ENCODE results near the gene RHOF. TPM values are rescaled to one million over a fixed set of nuclear protein-coding genes. Genes with fewer than 3 reads are reported as not detected.
"Not testable (repeated sequence)": the region's sequence is repeated elsewhere in the genome, so short reads cannot be mapped to it uniquely, and the experiment has no call there.

Gene RHOF
- total RNA-seq, 1 donor from 2014 or later: 2.6 TPM

DNA sequence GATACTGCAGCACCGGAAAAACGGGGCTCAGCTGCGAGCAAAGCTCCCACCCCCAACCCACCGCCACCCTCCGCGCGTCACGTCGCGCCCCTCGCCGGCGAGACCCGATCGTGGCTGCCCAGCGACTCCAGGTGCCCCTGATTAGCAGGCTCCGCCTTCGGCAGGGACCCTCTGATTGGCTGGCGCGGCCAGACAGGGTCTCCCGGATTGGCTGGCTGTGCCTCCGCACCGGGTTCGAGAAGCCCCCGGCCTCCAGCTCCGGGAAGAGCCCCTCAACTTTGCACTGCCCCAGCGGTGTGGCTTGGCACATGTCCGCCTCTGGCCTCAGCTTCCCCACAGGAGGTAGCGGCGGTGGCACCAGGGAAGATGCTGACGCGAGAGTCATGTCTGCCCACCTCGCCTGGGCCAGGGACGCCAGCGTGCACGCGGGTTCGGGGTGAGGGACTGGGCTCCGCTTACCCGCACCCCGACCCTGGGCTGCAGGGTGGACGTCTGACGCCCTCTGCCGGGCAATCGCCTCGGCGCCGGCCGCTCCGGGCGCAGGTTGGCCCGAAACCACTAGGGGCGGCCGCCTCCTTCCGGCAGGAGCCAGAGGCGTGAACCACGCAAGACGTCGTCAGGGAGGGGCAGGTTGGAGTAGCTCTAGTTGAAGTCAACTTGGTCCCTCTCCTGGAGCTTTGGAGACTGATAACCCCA, 498 bp upstream of the RHOF start:
- DNase-seq (ENCODE audit: low read depth in 2 of 2): peak; percentile 86 to 95

DNA sequence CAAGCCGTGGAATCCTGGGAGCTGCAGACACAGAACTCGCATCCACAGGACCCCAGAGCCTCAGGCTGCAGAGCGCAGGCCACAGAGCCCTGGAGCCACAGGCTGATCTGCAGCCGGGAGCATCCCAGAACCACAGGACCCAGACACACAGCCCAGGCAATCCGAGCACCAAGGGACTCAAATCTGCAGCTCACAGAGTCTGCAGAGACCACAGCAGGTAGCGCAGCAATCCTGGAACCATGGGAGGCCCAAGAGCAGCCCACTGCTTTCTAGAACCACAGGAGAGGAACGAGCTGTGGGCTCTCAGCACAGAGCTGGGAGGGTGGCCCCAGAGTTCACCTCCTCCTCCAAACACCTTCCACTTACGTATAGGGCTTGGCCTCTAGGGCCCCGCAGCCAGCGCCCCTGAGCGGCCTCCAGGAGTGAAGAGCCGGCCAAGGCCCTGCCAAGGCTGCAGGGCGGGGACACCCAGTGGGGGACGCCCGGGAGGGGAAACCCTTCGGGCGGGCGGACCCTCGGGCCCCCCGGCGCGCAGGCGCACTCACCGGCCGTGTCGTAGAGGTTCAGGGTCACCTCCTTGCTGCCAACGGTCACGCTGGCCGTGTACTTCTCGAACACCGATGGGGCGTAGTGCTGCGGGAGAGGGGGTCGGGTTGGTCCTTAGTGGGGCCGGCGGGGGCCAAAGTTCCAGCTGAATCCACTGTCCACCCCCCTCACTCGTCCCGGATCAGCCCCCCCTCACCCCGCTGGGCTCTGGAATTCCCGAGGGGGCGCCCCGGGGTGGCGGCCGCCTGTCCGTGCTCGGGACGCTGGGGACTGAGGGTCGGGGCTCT, 665 bp downstream of the RHOF start:
- no peak for DNase-seq (ENCODE audit: low read depth in 2 of 2)

GRCh38 chr12:121791671-121792551, 1.6 kb downstream of the RHOF start:
- no peak for DNase-seq (ENCODE audit: low read depth in 2 of 2)

- not testable (repeated sequence) for DNase-seq (ENCODE audit: low read depth in 2 of 2)
Observed at GRCh38 chr12:121790785-121791184, 2.7 kb downstream of the RHOF start.

DNA sequence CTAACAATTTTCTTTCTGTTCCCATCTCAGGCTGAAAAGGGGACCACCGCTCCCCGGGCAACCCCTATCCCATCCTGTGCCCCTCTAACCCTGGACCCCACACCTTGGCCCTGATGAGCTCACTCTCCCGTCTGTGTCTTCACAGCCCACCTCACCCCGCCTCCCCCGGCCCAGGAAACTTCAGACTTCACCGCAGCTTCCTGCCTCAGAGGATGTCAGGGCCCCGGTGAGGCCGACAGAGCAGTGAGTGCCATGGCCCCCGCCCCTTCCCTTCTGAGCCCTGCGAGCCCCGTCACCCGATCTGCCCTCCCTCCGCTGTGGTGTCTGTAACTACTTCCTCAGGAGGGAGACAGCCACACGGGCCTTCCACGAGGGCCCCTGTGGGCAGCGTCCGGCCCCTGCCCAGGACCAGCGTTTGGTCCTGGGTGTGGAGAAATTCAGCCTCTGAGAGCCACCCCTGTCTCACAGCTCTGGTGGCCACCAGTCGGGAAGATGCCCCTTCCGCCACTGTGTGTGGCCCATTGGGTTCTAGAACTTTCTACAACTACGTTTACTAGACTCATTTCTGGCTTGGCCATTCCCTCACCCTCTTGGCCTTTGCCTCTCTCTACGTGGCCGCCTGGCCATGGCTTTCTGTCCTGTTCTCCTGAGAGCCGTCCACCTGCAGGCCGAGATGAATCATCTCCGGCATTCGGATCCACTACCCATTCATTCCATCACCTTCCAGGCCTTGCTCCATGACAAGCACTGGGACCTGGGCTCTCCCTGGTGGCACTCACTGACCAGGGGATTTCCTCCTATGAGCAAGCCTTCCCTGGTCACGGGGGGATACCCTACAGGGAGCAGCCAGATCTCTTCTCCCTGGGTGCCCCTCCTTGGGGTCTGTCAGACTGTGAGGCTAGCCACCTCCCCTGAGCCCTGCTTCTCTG, 3.4 kb downstream of the RHOF start:
- DNase-seq (ENCODE audit: low read depth in 2 of 2): peak; percentile 31 to 87

DNA sequence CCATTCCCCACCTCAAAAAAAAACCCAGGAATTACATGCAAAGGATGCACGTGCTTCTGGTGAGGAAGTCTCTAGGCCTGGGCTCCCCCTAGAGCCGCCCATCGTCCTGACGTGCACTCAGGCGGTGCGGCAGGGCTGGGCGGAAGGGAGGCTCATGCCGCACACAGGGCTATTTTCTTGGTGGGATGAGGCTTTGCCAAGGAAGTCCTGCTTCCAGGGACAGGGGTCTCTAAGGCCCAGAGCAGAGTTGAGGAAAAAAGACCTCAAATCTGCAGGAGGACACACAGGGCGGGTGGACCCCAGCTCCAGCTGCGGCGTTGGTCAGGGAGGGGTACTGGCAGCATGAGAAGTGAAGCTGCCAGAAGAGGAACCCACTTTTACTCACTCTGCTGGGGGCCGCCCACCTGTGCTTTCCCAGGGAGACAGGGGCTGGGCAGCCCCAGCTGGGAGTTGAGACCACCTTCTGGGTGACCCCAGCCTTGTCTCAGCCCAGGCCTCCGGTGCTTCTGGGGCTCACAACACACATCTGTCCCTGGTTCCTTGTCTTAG, 4.2 kb downstream of the RHOF start:
- DNase-seq (ENCODE audit: low read depth in 2 of 2): peak in 1 of 2 donors; percentile 84

- DNase-seq (ENCODE audit: low read depth in 2 of 2): no peak
Observed at GRCh38 chr12:121788176-121788818, 5.2 kb downstream of the RHOF start.

DNA sequence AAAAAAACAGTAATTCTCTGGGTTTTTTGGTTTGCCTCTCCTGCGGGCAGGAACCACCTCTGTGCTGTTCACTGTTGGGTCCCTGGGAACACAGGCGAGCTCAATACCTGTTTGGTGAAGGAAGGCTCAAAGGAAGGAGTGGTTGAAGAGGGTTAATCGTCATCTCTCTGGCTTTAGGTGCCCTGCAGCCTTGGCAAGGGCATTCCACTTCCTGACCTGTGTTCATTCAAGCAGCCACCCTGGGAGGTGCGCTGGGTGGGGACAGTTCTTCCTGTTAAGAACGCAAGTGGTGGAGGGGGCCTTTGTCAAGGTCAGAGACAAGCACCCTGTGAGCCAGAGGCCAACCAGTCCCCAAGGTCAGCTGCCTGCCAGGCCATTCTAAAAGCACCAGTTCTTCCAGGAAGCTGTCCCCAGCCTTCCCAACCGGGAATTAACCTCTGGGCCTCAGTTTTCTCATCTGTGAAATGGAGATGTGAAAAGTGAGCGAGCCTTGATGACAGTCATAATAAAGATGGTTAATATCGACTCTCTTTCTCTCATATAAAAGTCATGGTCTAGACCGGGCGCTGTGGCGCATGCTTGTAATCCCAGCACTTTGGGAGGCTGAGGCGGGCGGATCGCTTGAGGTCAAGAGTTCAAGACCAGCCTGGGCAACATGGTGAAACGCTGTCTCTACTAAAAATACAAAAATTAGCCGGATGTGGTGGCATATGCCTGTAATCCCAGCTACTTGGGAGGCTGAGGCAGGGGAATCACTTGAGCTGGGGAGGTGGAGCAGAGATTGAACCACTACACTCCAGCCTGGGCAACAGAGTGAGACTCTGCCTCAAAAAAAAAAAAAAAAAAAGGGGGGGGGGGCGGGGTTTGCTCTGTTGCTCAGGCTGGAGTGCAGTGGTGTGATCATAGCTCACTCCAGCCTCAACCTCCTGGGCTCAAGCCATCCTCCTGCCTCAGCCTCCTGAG, 6.1 kb downstream of the RHOF start:
- no peak for DNase-seq (ENCODE audit: low read depth in 2 of 2)

- DNase-seq (ENCODE audit: low read depth in 2 of 2): peak; percentile 60 to 85
Observed at GRCh38 chr12:121786440-121786825, 7.1 kb downstream of the RHOF start.

- peak in 1 of 2 donors; percentile 95 for DNase-seq (ENCODE audit: low read depth in 2 of 2)
Observed at GRCh38 chr12:121784460-121784859, 9.0 kb downstream of the RHOF start.

GRCh38 chr12:121783766-121784165, 9.7 kb downstream of the RHOF start:
- peak in 1 of 2 donors; percentile 63 for DNase-seq (ENCODE audit: low read depth in 2 of 2)

GRCh38 chr12:121781998-121782979, 11.2 kb downstream of the RHOF start:
- DNase-seq (ENCODE audit: low read depth in 2 of 2): peak in 1 of 2 donors; percentile 39

GRCh38 chr12:121781484-121781997, 11.9 kb downstream of the RHOF start:
- no peak for DNase-seq (ENCODE audit: low read depth in 2 of 2)

GRCh38 chr12:121780429-121780828, 13.1 kb downstream of the RHOF start:
- no peak for DNase-seq (ENCODE audit: low read depth in 2 of 2)

- DNase-seq (ENCODE audit: low read depth in 2 of 2): no peak
Observed at GRCh38 chr12:121779422-121779895, 14.0 kb downstream of the RHOF start.

- no peak for DNase-seq (ENCODE audit: low read depth in 2 of 2)
Observed at GRCh38 chr12:121778567-121779421, 14.7 kb downstream of the RHOF start.
